ENCODE data around the gene PACC1. TPM values are rescaled to one million over a fixed set of nuclear protein-coding genes. Genes with fewer than 3 reads are reported as not detected.

The PACC1 gene
- polyA plus RNA-seq, 2 of the 4 experiments (the other 2 are of a cell fraction): 11.9 to 19.6 TPM

DNA sequence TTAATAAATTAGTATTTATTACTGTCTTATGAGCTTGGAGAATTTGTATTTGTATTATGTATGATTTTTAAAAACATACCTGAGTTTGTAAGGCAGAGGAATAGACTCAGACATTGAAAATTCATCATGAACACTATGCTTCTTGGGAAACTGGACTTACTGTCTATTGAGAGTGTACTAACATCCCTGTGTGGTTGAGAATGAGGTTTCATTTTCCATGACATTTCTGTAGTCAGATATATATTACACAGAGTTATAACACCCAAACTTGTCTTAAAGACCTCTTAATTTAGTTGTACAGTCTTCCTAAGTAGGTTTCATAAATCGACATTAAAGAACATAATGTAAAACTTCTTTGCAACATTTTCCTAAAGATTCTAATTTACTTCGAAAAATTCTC is 99.5 kb downstream of the PACC1 start:
- ChIA-PET POLR2A (no interaction called here), CTCF (interaction anchor here (1.4 to 1.8 kb wide), 4 partner anchors 23 to 252 kb away, joined by 4 to 5 read pairs (median 5); no protein-coding TSS in a partner anchor)
- Histone ChIP-seq H3K4me3 (no peak overlapping the region), H3K4me1 (peaks cover 3% of the 10 kb centered on the region; the same call in 1 of the 3 replicates), H3K9me3 (no peaks in the 10 kb centered on the region), H3K27ac (no peak overlapping the region), H3K4me2 (no peak overlapping the region)
- FAIRE-seq: no peak
- DNase-seq (ENCODE audit: low read depth in 1 of 2, low spot score in 1 of 2): no peak
- WGBS (ENCODE audit: missing lambda C conversion rate): 62% methylated on average over 2 of the region's 2 CpGs
- TF ChIP-seq ZNF302 (CRISPR knock-in tag; IDR thresholded peaks at IDR 0.05) (no peak), NFE2L2 (conservative IDR thresholded peaks at IDR 0.05; ENCODE audit: low read length) (no peak), TFCP2L1 (CRISPR knock-in tag; IDR thresholded peaks at IDR 0.05) (no peak), HES2 (IDR thresholded peaks at IDR 0.05) (no peak), HMGXB4 (CRISPR knock-in tag; IDR thresholded peaks at IDR 0.05; ENCODE audit: borderline replicate concordance) (no peak), NPAS2 (CRISPR knock-in tag; IDR thresholded peaks at IDR 0.05; ENCODE audit: borderline replicate concordance) (no peak), ESRRA (IDR thresholded peaks at IDR 0.05; ENCODE audit: borderline replicate concordance, low read length) (no peak), PBX3 (IDR thresholded peaks at IDR 0.05) (no peak), RARB (CRISPR knock-in tag; IDR thresholded peaks at IDR 0.05) (no peak), ZC3H11A (IDR thresholded peaks at IDR 0.05) (no peak), CBX2 (IDR thresholded peaks at IDR 0.05; ENCODE audit: borderline replicate concordance, low read depth) (no peak), CEBPB (IDR thresholded peaks at IDR 0.05) (no peak), SREBF2 (IDR thresholded peaks at IDR 0.05) (no peak), POLR2A (IDR thresholded peaks at IDR 0.05; ENCODE audit: low read length) (no peak)
- TF ChIP-seq, protein P1, sequence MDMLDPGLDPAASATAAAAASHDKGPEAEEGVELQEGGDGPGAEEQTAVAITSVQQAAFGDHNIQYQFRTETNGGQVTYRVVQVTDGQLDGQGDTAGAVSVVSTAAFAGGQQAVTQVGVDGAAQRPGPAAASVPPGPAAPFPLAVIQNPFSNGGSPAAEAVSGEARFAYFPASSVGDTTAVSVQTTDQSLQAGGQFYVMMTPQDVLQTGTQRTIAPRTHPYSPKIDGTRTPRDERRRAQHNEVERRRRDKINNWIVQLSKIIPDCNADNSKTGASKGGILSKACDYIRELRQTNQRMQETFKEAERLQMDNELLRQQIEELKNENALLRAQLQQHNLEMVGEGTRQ (IDR thresholded peaks at IDR 0.05): no peak
- no peak for ATAC-seq

Small RNA genes within 50 kb of the gene (small RNA-seq; reads per million reads assigned to genes)
- 0 to 0.43 (median 0) reads per million in 6 experiments for gene SNORA16B

Other genes with a start within 250 kb of the PACC1 start
- gene PPP2R5A, start 129.5 kb downstream of the PACC1 start, polyA plus RNA-seq (2011; rRNA removed): 33.6 and 37.6 TPM in 2 replicates
- gene PPP2R5A, start 129.5 kb downstream of the PACC1 start, polyA plus RNA-seq (2017; fragmentation: RNase III; extraction: RNeasy Plus Mini Kit Qiagen cat#74134 plus additional on column Dnase treatment): 14.8 to 15.1 TPM (median 14.9 TPM) in 3 replicates
- gene NENF, start 18.0 kb upstream of the PACC1 start, polyA plus RNA-seq (2011; rRNA removed): 83.9 and 90.5 TPM in 2 replicates
- 50.8 to 56.4 TPM (median 55.3 TPM) in 3 replicates for gene NENF, start 18.0 kb upstream of the PACC1 start, polyA plus RNA-seq (2017; fragmentation: RNase III; extraction: RNeasy Plus Mini Kit Qiagen cat#74134 plus additional on column Dnase treatment)
- gene ATF3, start 193.9 kb upstream of the PACC1 start, polyA plus RNA-seq (2011; rRNA removed): 33.4 and 62.9 TPM in 2 replicates
- gene ATF3, start 193.9 kb upstream of the PACC1 start, polyA plus RNA-seq (2017; fragmentation: RNase III; extraction: RNeasy Plus Mini Kit Qiagen cat#74134 plus additional on column Dnase treatment): 4.4 to 5.0 TPM (median 4.7 TPM) in 3 replicates

All from A549 (cell line).